NT2/D1 (cell line): Measurements from ENCODE around the gene APP.

Experiments
- SUZ12 ChIP-seq: IDR thresholded peaks from 2 replicates; pipeline ENCODE4 v1.6.1; 2011; ENCODE audit not compliant: insufficient read length, insufficient read depth; ENCODE audit errors: extremely low read depth
- YY1 ChIP-seq: IDR thresholded peaks from 2 replicates; pipeline ENCODE4 v1.6.1; 2011; ENCODE audit not compliant: insufficient read length, insufficient read depth
- ZNF274 ChIP-seq: IDR thresholded peaks from 2 replicates; pipeline ENCODE4 v1.6.1; 2011; ENCODE audit warnings: mild to moderate bottlenecking, low read depth, low read length

DNA sequence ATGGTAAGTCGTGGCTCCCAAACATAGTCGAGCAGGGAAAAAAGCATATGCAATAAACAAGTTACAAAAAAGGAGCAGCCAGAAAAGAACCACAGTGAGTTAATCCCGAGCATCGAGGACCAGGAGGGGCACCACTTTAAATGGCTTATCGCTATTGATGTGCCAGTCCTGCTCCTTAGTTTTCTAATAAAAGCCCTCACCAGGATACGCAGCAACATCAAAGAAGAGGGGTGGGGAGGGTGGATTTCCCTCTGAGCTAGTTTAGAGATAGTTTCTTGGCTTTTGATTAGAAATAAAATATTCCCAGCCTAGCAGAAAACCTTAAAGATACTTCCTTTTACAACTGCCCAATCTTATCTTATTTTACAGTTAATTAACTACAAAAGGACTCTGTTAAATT, 265.4 kb downstream of the APP start:
- TF ChIP-seq ZNF274: no peak
- no peak for TF ChIP-seq YY1
- TF ChIP-seq SUZ12: no peak
